PC-3 (cell line): ENCODE data around the gene SMAD3.

Experiments used
- EZH2phosphoT487 ChIP-seq: fragments of 300-600 bp; sonication (generic); IDR thresholded peaks from 2 replicates; pipeline ENCODE4 v1.6.1; 2018; ENCODE audit warnings: mild to moderate bottlenecking, antibody characterized with exemption, low read length, borderline replicate concordance
- TF ChIP-seq, protein P1 (sequence below): fragments of 300-600 bp; sonication (generic); conservative IDR thresholded peaks from 2 replicates; pipeline ENCODE4 v1.5.1; 2017; ENCODE audit warnings: antibody characterized with exemption, low read depth, mild to moderate bottlenecking, low read length

DNA sequence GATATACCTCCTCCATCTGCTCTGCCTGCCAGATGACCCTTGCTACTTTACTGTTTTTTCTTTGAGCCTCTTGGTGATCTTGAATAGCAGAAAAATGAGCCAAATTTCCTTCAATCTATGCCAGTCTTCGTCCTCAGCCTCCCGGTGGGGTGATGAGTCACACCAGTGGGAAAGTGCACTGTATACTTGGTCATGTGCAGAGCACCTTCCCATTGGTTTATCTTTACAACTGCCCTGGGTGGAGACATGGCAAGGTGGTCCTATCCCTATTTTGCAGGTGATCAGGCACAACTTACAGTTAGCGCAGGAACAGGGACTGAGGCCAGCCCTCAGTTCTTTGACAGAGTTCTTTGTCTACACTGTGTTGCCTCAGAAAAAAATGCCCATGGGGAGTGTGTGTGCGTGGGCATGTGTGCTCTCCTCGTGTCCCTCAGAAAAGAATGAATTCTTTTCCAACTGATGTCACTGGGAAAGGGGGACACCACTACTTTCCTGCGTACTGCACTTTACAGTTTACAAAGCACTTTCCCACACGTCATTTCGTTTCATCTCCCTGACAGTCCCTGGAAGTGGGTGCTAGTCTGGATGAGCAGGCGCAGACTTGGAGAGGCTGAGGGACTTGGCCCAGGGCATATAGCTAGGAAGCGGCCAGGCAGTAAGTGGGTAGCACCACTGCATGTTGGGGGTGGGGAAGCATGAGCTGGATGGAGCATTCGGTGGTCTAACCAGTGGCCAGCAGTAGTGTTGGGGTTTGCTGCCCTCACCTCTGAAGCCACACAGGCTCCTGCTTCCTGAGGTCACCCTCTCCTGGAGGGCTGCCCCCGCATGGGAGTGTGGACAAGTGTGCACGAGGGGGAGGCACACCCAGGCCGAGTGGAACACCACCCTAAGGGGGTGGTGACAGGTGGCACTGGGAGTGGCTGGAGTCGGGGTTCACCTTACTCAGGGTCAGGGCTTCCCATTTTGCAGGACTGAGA is 24.1 kb downstream of the SMAD3 start:
- TF ChIP-seq, protein P1, sequence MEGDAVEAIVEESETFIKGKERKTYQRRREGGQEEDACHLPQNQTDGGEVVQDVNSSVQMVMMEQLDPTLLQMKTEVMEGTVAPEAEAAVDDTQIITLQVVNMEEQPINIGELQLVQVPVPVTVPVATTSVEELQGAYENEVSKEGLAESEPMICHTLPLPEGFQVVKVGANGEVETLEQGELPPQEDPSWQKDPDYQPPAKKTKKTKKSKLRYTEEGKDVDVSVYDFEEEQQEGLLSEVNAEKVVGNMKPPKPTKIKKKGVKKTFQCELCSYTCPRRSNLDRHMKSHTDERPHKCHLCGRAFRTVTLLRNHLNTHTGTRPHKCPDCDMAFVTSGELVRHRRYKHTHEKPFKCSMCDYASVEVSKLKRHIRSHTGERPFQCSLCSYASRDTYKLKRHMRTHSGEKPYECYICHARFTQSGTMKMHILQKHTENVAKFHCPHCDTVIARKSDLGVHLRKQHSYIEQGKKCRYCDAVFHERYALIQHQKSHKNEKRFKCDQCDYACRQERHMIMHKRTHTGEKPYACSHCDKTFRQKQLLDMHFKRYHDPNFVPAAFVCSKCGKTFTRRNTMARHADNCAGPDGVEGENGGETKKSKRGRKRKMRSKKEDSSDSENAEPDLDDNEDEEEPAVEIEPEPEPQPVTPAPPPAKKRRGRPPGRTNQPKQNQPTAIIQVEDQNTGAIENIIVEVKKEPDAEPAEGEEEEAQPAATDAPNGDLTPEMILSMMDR = no peak
- TF ChIP-seq EZH2phosphoT487 = no peak
